HG03432 (cell line): Measurements from ENCODE around the gene KRTAP10-8.
"Not testable (repeated sequence)": the region's sequence is repeated elsewhere in the genome, so short reads cannot be mapped to it uniquely, and the experiment has no call there.

Experiments
- ATAC-seq: cut with Tn5 transposase; IDR thresholded peaks from one replicate; pipeline ENCODE4 v1.9.1; 2021; ENCODE audit warnings: mild to moderate bottlenecking, moderate library complexity; ENCODE audit not compliant: unreplicated experiment

The KRTAP10-8 gene

GRCh38 chr21:44616591-44616926 is 4.7 kb downstream of the KRTAP10-8 start:
- no peak for ATAC-seq

- no peak for ATAC-seq
Measured at GRCh38 chr21:44617071-44617501, 5.2 kb downstream of the KRTAP10-8 start.

DNA sequence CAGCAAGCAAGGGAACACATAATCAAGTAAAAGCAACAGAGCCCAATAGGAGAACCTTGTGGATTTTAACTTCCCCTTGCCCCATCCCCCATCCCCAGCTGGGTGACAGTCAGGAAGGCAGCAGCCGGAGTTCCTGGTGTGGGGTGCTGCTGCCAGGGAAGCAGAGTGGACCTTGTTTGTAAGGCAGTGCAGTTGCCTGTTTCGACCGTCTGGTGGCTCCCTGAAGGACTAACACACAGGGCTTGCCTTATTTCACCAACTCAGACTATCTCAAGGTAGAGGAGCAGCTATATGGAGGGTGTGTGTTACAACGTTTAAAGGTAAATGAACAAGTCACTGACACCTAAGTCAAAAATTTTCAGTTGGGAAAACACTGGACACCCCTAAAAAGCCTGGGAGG is 6.6 kb downstream of the KRTAP10-8 start:
- no peak for ATAC-seq

DNA sequence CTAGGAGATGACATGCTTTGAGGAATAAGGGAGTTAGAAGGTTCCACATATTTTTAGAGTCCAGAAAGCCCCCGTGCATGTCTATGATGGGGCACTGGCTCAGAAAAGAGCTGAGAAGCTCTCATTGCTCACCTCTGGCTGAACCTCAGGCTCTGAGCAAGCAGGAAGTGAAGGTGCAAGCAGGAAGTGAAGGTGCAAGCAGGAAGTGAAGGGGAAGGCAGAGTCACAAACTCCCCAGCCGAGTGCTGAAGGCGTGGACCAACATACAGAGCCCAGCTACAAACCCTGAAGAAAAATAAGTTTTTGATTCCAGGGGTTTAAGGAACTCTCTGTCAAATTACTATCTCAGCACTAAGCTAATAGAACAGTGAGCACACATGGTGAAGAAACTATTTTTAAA is 7.0 kb downstream of the KRTAP10-8 start:
- no peak for ATAC-seq

DNA sequence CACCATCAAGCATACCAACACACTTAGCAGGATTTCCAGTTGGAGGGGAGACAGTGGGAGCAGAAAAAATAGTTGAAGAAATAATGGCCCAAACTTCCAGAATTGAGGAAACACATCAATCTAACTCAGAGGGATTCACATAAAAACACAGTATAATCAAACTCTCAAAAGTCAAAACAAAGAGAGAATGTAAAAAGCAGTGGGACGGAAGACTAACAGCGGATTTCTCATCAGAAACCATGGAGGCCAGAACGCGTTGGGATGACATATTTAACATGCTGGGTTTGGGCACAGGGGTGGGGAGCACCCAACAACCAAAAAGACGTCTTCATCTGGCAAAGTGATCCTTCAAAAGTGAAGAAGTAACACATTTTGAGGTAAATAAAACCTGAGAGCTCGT is 8.0 kb downstream of the KRTAP10-8 start:
- no peak for ATAC-seq

- no peak for ATAC-seq
Measured at GRCh38 chr21:44623575-44623974, 11.7 kb downstream of the KRTAP10-8 start.

- no peak for ATAC-seq
Measured at GRCh38 chr21:44625756-44626155, 13.9 kb downstream of the KRTAP10-8 start.

DNA sequence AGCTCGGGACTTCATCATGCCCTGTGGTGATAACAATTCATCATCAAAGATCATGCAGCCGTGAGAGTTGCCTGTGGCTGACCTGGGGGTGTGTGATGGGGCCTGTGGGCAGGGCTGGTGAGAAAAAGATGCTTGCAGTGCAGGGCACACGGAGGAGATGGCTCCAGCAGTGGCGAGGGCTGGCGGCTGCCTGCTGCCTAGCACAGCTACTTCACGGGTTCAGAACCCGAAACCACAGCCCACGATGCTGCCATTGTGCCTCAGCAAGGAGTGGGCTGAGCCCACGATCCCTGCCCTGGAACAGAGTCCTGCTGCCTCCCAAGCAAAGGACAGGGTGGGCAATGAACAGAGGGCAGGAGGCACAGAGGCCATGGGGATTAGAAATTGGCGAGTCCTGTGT is 14.4 kb downstream of the KRTAP10-8 start:
- ATAC-seq: no peak

GRCh38 chr21:44626673-44627143 is 14.8 kb downstream of the KRTAP10-8 start, which contains the start of gene KRTAP10-9:
Gene KRTAP10-9 (plus strand): TSS chr21:44627093. CDS start chr21:44627172, 79 bp downstream.
- no peak for ATAC-seq

DNA sequence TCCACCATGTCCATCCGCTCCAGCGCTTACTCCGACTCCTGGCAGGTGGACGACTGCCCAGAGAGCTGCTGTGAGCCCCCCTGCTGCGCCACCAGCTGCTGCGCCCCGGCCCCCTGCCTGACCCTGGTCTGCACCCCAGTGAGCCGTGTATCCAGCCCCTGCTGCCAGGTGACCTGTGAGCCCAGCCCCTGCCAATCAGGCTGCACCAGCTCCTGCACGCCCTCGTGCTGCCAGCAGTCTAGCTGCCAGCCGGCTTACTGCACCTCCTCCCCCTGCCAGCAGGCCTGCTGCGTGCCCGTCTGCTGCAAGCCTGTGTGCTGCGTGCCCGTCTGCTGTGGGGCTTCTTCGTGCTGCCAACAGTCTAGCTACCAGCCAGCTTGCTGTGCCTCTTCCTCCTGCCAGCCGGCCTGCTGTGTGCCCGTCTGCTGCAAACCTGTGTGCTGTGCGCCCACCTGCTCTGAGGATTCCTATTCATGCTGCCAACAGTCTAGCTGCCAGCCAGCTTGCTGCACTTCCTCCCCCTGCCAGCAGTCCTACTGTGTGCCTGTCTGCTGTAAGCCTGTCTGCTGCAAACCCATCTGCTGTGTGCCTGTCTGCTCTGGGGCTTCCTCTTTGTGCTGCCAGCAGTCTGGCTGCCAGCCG is 15.4 kb downstream of the KRTAP10-8 start:
- ATAC-seq: not testable (repeated sequence)

DNA sequence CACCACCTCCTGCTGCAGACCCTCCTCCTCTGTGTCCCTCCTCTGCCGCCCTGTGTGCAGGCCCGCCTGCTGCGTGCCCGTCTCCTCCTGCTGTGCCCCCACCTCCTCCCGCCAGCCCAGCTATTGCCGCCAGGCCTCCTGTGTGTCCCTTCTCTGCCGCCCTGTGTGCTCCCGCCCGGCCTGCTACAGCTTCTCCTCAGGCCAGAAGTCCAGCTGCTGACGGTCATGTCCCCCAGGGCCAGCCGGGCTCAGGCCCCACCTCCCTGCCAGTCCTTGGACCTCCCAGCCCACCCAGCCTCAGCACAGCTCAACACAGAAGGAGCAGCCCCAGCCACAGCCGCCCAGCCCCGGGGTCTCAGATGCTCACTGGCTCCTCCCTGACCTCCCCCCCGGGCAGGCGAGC is 16.0 kb downstream of the KRTAP10-8 start:
- not testable (repeated sequence) for ATAC-seq

DNA sequence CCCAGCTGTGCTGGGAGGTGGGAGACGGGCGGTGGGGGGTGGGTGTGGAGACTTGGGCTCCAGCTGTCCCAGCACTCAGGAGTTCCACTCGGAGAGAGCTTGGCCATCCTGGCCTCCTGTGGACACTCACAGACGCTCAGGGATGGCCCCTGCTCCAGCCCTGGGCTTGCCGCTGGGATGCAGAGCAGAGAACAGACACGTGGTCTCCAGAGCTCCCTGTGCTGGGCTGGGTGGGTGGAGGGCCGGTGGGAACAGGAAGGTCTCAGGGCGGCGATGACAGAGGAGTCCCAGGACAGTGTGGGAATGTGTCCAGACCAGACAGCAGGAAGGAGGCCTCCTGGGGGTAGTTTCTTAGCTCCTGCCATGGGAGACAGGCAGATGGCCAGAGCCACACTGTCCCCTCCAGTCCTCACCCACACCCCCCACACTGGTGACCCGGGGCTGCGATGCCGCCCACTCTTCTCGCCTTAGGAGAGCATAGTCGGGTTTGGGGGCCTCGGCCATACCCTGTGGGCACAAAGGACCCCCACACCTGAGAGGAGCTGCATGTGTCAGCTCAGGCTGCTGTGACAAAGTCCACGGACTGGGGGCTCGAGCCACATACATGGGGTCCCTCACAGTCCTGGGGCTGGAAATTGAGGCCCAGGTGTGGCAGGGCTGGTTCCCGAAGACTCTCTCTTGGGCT is 17.0 kb downstream of the KRTAP10-8 start:
- no peak for ATAC-seq

DNA sequence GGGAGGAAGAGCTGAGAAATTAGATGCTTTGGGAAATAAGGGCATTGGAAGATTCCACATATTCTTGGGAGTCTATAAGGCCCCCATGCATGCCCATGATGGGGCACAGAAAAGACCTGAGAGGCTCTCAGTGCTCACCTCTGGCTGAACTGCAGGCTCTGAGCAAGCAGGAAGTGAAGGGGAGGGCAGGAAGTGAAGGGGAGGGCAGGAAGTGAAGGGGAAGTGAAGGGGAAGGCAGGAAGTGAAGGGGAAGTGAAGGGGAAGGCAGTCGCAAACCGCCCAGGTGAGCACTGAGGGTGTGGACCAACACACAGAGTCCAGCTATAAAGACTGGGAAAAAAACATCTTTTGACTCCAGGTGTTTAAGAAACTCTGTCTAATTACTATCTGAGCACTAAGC is 18.6 kb downstream of the KRTAP10-8 start:
- no peak for ATAC-seq

DNA sequence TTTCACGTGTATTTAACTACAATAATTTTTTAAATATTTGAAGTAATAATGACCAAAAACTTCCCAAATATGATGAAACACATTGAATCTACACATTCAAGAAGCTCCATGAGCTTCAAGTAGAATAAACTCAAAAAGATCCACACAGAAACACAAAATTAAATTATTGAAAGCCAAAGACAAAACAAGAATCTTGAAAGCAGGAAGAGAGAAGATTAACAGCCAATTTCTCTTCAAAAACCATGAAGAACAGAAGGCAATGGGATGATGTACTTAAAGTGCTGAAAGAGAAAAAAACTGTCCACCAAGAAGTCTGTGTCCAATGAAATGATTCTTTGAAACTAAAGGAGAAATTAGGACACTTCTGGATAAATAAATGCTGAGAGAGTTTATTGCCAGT is 20.2 kb downstream of the KRTAP10-8 start:
- no peak for ATAC-seq

DNA sequence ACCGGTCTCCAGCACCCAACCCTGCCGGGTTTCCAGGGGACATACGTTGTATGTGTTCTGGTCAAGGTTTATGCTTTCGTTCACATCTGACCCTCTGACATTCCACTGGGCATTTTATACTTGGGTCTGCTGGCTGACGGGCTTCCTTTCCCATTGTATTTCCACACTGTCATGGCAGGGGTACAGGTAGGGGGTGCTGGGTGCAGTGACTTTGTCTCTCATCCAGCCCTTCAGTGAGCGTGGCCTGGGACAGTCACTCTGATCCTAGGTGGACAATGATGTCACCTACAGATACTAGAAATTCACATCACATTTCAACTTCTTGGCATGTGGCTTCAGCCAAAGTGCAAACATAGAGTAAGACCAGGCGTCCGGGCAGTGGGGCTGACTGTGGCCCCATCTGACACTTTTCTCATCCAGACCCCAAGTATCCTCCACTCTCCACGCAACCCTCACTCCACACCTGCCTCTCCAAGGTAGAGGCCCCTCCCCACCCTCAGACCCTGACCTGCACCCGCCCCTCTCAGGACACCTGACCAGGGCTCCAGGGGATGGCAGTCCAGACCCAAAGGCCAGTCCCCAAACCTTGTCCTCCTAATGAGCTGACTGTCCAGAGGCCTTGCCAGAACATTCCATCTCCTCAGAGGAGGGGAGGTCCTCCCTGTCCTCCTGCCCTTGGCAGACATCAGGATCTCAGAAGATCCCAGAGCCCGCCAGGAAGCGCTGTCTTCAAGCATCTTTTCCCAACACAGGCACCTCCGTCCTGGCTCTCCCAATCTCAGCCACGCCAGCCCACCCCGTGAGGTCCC is 24.5 kb downstream of the KRTAP10-8 start:
- ATAC-seq: no peak

GRCh38 chr21:44637018-44637850 is 25.4 kb downstream of the KRTAP10-8 start, which contains the start of gene KRTAP10-10:
Gene KRTAP10-10 (plus strand): TSS chr21:44637356. CDS start chr21:44637418, 62 bp downstream.
- no peak for ATAC-seq

- not testable (repeated sequence) for ATAC-seq
Measured at GRCh38 chr21:44637851-44638348, 26.0 kb downstream of the KRTAP10-8 start.

DNA sequence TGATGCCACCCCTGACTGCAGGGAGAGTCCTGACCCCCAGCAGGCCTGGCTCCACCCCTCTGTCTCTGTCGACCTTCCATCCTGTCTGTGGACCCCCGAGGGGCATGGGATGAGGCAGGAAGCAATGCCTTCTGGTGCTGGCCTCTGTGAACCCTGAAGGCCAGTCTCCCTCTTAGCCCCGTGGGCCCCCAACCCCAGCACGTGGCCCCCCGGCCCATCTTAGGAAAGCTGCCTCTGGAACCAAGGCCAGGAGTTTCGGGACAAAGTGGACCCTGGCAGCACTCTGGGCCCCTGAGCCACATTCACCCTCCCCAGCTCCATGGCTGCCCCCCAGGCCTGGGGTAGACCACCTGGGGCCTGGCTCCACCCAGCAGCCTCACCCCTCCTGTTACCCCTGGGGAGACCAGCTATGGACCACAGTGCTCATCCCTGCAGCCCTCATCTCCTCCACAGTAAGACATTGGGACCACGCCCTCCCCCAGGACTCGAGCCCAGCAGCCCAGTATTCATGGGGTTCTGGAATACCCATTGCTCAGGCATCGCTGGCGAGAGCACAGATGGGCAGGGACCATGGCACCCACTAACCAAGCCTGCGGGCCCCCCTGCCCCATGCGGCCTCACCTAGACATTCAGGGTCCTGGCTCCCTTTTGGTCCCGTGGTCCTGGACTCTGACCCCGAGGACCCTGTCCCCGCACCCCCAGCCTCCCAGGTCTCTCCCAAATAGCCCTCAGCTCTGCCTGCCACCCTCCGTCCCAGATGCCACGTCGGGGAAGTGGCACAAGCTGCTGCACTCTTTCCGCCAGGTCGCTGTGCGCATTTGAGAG is 26.8 kb downstream of the KRTAP10-8 start:
- ATAC-seq: not testable (repeated sequence)

- no peak for ATAC-seq
Measured at GRCh38 chr21:44639331-44639655, 27.4 kb downstream of the KRTAP10-8 start.

GRCh38 chr21:44640761-44641160 is 28.9 kb downstream of the KRTAP10-8 start:
- no peak for ATAC-seq
